HT-29 (cell line): Measurements from ENCODE around the gene C6orf62. TPM values are rescaled to one million over a fixed set of nuclear protein-coding genes. Genes with fewer than 3 reads are reported as not detected.
A peak's percentile ranks its signal among the peaks of the same experiment; 100 is the strongest.
"Not testable (repeated sequence)": the region's sequence is repeated elsewhere in the genome, so short reads cannot be mapped to it uniquely, and the experiment has no call there.

Source experiments
- DNase-seq: peaks from one replicate; pipeline ENCODE4 v3.0.0-alpha.2; 2015; ENCODE audit warnings: low spot score
- total RNA-seq: library from RNA; depleted of rRNA; stranded (reverse); fragments of >200 nt; shearing (Covaris generic); gene quantifications from 2 replicates; pipeline ENCODE4 v1.2.3, GENCODE V29; 2014; rRNA removed

C6orf62 gene
- total RNA-seq, 1 experiment from 2014 or later, result 52.4 TPM

GRCh38 chr6:24668066-24668996 is 50.6 kb downstream of the C6orf62 start:
- peak; percentile 80 for DNase-seq

- DNase-seq, result peak; percentile 55
Measured at GRCh38 chr6:24667378-24667803, 51.6 kb downstream of the C6orf62 start.

GRCh38 chr6:24666641-24667377 is 52.1 kb downstream of the C6orf62 start, which contains the start of the genes ACOT13 and TDP2:
ACOT13 (plus strand) TSS chr6:24667077; CDS start chr6:24667264, 187 bp downstream.
TDP2 (minus strand) TSS chr6:24666899; CDS start chr6:24666862, 37 bp downstream.
- peak; percentile 97 for DNase-seq

DNA sequence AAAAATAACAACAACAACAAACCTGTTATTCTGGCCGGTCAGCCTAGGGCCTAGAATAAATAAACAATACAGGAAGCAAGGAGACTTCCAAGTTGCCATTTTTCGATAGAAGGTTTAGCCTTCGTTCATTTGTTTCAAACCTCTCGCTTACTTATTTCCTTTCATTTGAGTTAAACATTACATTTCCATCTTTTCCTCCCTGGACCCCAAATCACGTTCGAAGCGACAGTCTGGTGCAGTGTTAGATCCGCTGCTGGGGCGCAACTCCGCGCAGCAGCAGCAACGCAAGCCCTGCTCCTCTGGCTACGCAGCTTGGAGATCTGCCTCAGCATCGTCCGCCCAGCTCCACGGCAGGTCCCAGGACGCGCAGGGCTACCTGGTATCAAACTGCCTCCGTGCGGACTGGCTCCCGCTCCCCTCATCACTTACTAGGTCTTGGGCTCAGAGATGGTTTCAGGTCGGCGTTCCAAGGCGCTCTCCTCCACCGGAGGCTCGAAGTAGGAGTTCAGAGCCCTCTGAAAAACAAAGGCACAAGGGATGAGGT is 52.8 kb downstream of the C6orf62 start:
- DNase-seq, result no peak

- DNase-seq, result no peak
Measured at GRCh38 chr6:24664046-24664987, 54.6 kb downstream of the C6orf62 start.

GRCh38 chr6:24663189-24663588 is 55.8 kb downstream of the C6orf62 start:
- no peak for DNase-seq

DNA sequence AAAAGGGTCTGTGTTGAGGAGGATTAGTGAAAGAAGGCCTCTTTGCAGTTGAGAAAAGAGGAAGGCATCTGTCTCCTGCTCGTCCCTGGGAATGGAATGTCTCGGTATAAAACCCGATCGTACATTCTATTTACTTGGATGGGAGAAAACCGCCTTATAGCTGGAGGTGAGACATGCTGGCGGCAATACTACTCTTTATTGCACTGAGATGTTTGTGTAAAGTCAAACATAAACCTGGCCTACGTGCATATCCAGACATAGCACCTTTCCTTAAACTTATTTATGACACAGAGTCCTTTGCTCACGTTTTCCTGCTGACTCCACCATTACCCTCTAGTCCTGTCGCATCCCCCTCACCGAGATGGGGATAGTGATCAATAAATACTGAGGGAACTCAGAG is 56.7 kb downstream of the C6orf62 start:
- no peak for DNase-seq

DNA sequence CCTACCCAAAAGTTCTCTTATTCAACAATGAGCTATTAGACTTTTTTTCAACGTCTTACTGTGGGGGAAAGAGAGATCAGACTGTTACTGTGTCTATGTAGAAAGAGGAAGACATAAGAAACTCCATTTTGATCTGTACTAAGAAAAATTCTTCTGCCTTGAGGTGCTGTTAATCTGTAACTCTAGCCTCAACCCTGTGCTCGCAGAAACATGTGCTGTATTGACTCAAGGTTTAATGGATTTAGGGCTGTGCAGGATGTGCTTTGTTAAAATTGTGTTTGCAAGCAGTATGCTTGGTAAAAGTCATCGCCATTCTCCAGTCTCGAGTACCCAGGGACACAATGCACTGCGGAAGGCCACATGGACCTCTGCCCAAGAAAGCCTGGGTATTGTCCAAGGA is 57.2 kb downstream of the C6orf62 start:
- DNase-seq, result not testable (repeated sequence)

DNA sequence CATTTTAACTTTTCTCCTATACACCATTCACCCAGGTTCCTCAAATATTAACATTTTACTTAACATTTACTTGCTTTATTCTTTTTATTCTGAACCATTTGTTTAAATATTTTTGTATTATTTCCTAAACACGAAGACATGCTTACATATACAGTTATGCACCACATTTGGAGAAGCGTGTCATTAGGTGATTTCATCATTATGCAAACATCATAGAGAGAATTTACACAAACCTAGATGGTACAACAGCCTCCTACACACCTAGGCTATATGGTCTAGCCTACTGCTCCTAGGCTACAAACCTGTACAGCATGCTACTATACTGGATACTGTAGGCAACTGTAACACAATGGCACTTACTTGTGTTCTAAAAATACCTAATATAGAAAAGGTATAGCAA is 58.8 kb downstream of the C6orf62 start:
- no peak for DNase-seq

GRCh38 chr6:24659561-24659960 is 59.4 kb downstream of the C6orf62 start:
- DNase-seq, result no peak

GRCh38 chr6:24658573-24659560 is 60.1 kb downstream of the C6orf62 start:
- DNase-seq, result no peak

- no peak for DNase-seq
Measured at GRCh38 chr6:24655215-24655614, 63.7 kb downstream of the C6orf62 start.

Other genes with a start within 250 kb of the C6orf62 start
- gene GPLD1, start 229.6 kb downstream of the C6orf62 start, total RNA-seq, result 0.10 and 0.26 TPM in 2 replicates
- 2.3 and 3.8 TPM in 2 replicates for gene ALDH5A1, start 224.2 kb downstream of the C6orf62 start, total RNA-seq
- gene KIAA0319, start 73.0 kb downstream of the C6orf62 start, total RNA-seq, result 0.08 and 0.31 TPM in 2 replicates
- gene TDP2, start 52.3 kb downstream of the C6orf62 start, total RNA-seq, result 13.3 and 14.4 TPM in 2 replicates
- gene ACOT13, start 52.1 kb downstream of the C6orf62 start, total RNA-seq, result 8.7 and 9.9 TPM in 2 replicates
- gene GMNN, start 55.8 kb upstream of the C6orf62 start, total RNA-seq, result 43.3 and 47.5 TPM in 2 replicates
- gene ARMH2, start 79.8 kb upstream of the C6orf62 start, total RNA-seq, result not detected in 2 replicates
- 0.20 and 0.29 TPM in 2 replicates for gene RIPOR2, start 216.8 kb upstream of the C6orf62 start, total RNA-seq